HG02981 (cell line): Measurements from ENCODE around the gene EN1.

Experiments
- ATAC-seq: cut with Tn5 transposase; IDR thresholded peaks from one replicate; pipeline ENCODE4 v1.9.1; 2021; ENCODE audit warnings: mild to moderate bottlenecking, moderate library complexity; ENCODE audit not compliant: unreplicated experiment

The EN1 gene

GRCh38 chr2:118856330-118856977 is 9.0 kb upstream of the EN1 start:
- ATAC-seq: no peak

- ATAC-seq: peak; percentile 87
These were observed 8.2 kb upstream of the EN1 start for GRCh38 chr2:118855451-118856279.

- ATAC-seq: no peak
These were observed 7.3 kb upstream of the EN1 start for GRCh38 chr2:118854507-118855345.

- no peak for ATAC-seq
These were observed 6.3 kb upstream of the EN1 start for GRCh38 chr2:118853651-118854291.

- no peak for ATAC-seq
These were observed 5.7 kb upstream of the EN1 start for GRCh38 chr2:118853129-118853640.

- ATAC-seq: no peak
These were observed 5.2 kb upstream of the EN1 start for GRCh38 chr2:118852605-118853128.

- no peak for ATAC-seq
These were observed 4.2 kb upstream of the EN1 start for GRCh38 chr2:118851650-118852049.

- no peak for ATAC-seq
These were observed 3.5 kb upstream of the EN1 start for GRCh38 chr2:118850901-118851415.

- ATAC-seq: no peak
These were observed 2.9 kb upstream of the EN1 start for GRCh38 chr2:118850168-118850900.

GRCh38 chr2:118849226-118850167 is 2.0 kb upstream of the EN1 start:
- no peak for ATAC-seq

GRCh38 chr2:118848381-118849225 is 1.2 kb upstream of the EN1 start:
- no peak for ATAC-seq

GRCh38 chr2:118847762-118848172 is 319 bp upstream of the EN1 start:
- no peak for ATAC-seq

- no peak for ATAC-seq
These were observed 951 bp downstream of the EN1 start for GRCh38 chr2:118846442-118846952.

- no peak for ATAC-seq
These were observed 1.7 kb downstream of the EN1 start for GRCh38 chr2:118845522-118846441.

GRCh38 chr2:118845005-118845521 is 2.4 kb downstream of the EN1 start:
- ATAC-seq: no peak
